ENCODE data around the gene FAM174C. TPM values are rescaled to one million over a fixed set of nuclear protein-coding genes. Genes with fewer than 3 reads are reported as not detected.

Gene FAM174C
- total and polyA plus RNA-seq, 2 donors (not counting 3 experiments of a cell fraction or from before 2014, with no cell fraction given) = 46.7 to 83.9 TPM

DNA sequence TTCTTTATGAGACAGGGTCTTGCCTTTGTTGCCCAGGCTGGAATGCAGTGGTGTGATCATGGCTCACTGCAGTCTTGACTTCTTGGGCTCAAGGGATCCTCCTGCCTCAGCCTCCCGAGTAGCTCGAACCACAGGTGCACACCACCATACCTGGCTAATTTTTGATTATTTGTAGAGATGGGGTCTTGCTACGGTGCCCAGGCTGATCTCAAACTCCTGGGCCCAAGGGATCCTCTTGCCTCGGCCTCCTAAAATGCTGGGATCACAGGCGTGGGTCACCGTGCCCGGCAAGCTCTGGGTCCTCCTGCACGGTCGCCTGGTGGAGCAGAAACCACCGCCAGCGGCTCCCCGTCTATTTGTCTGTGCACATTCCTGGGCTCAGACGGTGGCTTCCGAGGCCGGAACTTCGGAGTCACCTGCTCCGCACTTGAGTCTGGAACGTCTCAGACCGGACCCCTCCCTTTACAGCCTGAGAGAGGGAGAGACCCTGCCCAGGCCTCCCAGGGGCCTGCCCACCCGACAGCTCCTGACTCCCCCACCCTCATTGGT, 32.5 kb downstream of the FAM174C start:
- intact Hi-C loops (cut with micrococcal nuclease) = no loop called here
- H4K20me1 ChIP-seq (replicated peaks; ENCODE audit: control insufficient read depth, extremely low read depth, insufficient read depth, low read length) = no peaks in the 10 kb centered on the region
- no peaks in the 10 kb centered on the region for H3K9me3 ChIP-seq (replicated peaks; ENCODE audit: control insufficient read depth, insufficient read depth, low read length)
- H3K9me1 ChIP-seq (replicated peaks; ENCODE audit: control insufficient read depth, extremely low read depth, insufficient read depth, low read length) = no peaks in the 10 kb centered on the region
- dilution Hi-C loops (cut with MboI; ENCODE audit: extremely low pct_ligation_motif_present, low sequenced_read_pairs) = no loop called here
- H3K27ac ChIP-seq (ENCODE audit: insufficient read depth, low read depth, low read length) = no peak overlapping the region
- TF ChIP-seq, protein P1, sequence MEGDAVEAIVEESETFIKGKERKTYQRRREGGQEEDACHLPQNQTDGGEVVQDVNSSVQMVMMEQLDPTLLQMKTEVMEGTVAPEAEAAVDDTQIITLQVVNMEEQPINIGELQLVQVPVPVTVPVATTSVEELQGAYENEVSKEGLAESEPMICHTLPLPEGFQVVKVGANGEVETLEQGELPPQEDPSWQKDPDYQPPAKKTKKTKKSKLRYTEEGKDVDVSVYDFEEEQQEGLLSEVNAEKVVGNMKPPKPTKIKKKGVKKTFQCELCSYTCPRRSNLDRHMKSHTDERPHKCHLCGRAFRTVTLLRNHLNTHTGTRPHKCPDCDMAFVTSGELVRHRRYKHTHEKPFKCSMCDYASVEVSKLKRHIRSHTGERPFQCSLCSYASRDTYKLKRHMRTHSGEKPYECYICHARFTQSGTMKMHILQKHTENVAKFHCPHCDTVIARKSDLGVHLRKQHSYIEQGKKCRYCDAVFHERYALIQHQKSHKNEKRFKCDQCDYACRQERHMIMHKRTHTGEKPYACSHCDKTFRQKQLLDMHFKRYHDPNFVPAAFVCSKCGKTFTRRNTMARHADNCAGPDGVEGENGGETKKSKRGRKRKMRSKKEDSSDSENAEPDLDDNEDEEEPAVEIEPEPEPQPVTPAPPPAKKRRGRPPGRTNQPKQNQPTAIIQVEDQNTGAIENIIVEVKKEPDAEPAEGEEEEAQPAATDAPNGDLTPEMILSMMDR (IDR thresholded peaks at IDR 0.05; ENCODE audit: extremely low read depth in 1 of 2, insufficient read depth in 1 of 2, low read depth in 1 of 2, low read length in 2 of 2) = no peak
- no peak for TF ChIP-seq MYC (IDR thresholded peaks at IDR 0.05; ENCODE audit: low read depth, low read length)
- no peak for TF ChIP-seq POLR2A (IDR thresholded peaks at IDR 0.05; ENCODE audit: low read depth, low read length)
- TF ChIP-seq, protein P2, sequence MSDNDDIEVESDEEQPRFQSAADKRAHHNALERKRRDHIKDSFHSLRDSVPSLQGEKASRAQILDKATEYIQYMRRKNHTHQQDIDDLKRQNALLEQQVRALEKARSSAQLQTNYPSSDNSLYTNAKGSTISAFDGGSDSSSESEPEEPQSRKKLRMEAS (IDR thresholded peaks at IDR 0.05; ENCODE audit: insufficient read depth, insufficient read length) = no peak
- TF ChIP-seq EZH2 (IDR thresholded peaks at IDR 0.05; ENCODE audit: borderline replicate concordance, low read depth, low read length, severe bottlenecking) = no peak
- TF ChIP-seq FOS (IDR thresholded peaks at IDR 0.05; ENCODE audit: borderline replicate concordance, insufficient read depth, low read length) = no peak
- no peak for TF ChIP-seq JUN (IDR thresholded peaks at IDR 0.05; ENCODE audit: borderline replicate concordance, insufficient read depth, insufficient read length, low read depth)
- TF ChIP-seq POLR2AphosphoS5 (IDR thresholded peaks at IDR 0.05; ENCODE audit: insufficient read depth, low read depth, low read length) = no peak
- no peak for TF ChIP-seq GATA2 (IDR thresholded peaks at IDR 0.05; ENCODE audit: insufficient read depth, insufficient read length, low read depth, low read length)
- DNase-seq (ENCODE audit: low read depth, low spot score) = no peak
- H2AFZ ChIP-seq (ENCODE audit: low read depth, low read length) = no peak overlapping the region
- no peak overlapping the region for H3K9ac ChIP-seq (replicated peaks; ENCODE audit: extremely low read depth, insufficient read depth, low read length)
- ChIA-PET CTCF (interaction anchor here (1.2 to 1.7 kb wide), 2 partner anchors 8 to 28 kb away, joined by 3 to 5 read pairs; no protein-coding TSS in a partner anchor), POLR2A (interaction anchor here (0.6 kb wide), 1 partner anchor 9 kb away, joined by 3 read pairs; no protein-coding TSS in a partner anchor)
- H3K4me3 ChIP-seq (replicated peaks in 1 of 3; ENCODE audit: insufficient read depth in 1 of 3, low read depth in 1 of 3, low read length in 3 of 3) = no peak overlapping the region
- no peak for FAIRE-seq
- H3K27me3 ChIP-seq (ENCODE audit: control insufficient read depth in 2 of 2, insufficient read depth in 2 of 2, low read length in 2 of 2) = no peaks in the 10 kb centered on the region
- no peaks in the 10 kb centered on the region for H3K79me2 ChIP-seq (ENCODE audit: control insufficient read depth, insufficient read depth, low read length)
- no peak overlapping the region for H3K4me2 ChIP-seq (ENCODE audit: insufficient read depth, low read length)
- H3K4me1 ChIP-seq (ENCODE audit: control insufficient read depth, extremely low read depth, insufficient read depth, low read length) = no peaks in the 10 kb centered on the region
- no TSS peak for BruUV-seq (replicated peaks)
- no peaks in the 10 kb centered on the region for H3K36me3 ChIP-seq (ENCODE audit: control insufficient read depth in 2 of 2, extremely low read depth in 1 of 2, insufficient read depth in 2 of 2, low read length in 2 of 2)
